Measurements from ENCODE around the gene UNC13D. TPM values are rescaled to one million over a fixed set of nuclear protein-coding genes. Genes with fewer than 3 reads are reported as not detected.

The UNC13D gene
- total and polyA plus RNA-seq, 2 of the 4 experiments (the other 2 are of a cell fraction), result under 0.01 to 0.31 TPM

DNA sequence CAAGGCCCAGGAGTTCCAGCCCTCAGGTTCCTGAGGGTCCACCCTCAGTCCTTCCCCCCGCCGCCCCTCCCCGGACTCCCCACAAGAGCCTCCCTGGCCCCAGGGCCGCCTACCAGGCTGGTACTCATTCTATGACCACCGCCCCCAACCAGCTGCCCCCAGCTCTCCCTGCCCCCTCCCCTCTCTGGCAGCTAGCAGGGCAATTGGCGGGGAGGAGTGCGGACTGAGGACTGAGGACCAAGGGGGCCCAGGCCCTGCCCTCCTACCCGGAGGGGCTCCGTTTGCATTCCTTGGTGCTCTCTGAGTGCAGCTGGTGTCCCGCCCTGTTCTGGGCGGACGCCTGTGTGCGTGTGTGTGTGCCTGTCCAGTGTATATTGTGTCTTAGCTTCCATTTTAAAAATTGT is 19.1 kb downstream of the UNC13D start:
- no peak overlapping the region for H4K5ac ChIP-seq (ENCODE audit: low read depth, low read length)
- intact Hi-C loops (cut with micrococcal nuclease) (loop anchor here (5.0 kb wide), 1 partner anchor 43 kb away; the partner anchor contains the start of gene UNK), in situ Hi-C loops (cut with MboI; ENCODE audit: low sequenced_read_pairs) (no loop called here), dilution Hi-C loops (cut with HindIII; ENCODE audit: low sequenced_read_pairs, unreplicated experiment) (no loop called here)
- peaks cover 39% of the 10 kb centered on the region for H3K36me3 ChIP-seq (ENCODE audit: control insufficient read depth, insufficient read depth, low read length)
- H3K4me1 ChIP-seq (ENCODE audit: control insufficient read depth, insufficient read depth, low read length), result no peaks in the 10 kb centered on the region; the same call in 1 of the 2 replicates
- H2AK9ac ChIP-seq (replicated peaks; ENCODE audit: low read depth, low read length, poor library complexity), result no peak overlapping the region
- H2AFZ ChIP-seq (replicated peaks; ENCODE audit: low read length, poor library complexity), result no peak overlapping the region
- no peak overlapping the region for H2BK120ac ChIP-seq (ENCODE audit: low read depth, low read length)
- H4K91ac ChIP-seq (ENCODE audit: insufficient read depth, low read depth, low read length), result no peak overlapping the region
- no TSS peak for BruUV-seq (replicated peaks)
- no peak overlapping the region for H2AK5ac ChIP-seq (ENCODE audit: low read depth, low read length)
- H3K79me1 ChIP-seq (ENCODE audit: low read depth in 1 of 2, low read length in 2 of 2), result no peaks in the 10 kb centered on the region
- no peak overlapping the region for H3K18ac ChIP-seq (ENCODE audit: low read depth, low read length)
- H3K4me2 ChIP-seq (ENCODE audit: low read depth, low read length), result no peak overlapping the region
- no peak overlapping the region for H3K23ac ChIP-seq (ENCODE audit: low read depth, low read length)
- WGBS, 2 experiments (ENCODE audit: extremely low coverage in 2 of 2, insufficient read length in 1 of 2), result no CpG with 5 or more reads among the region's 13 CpGs
- H3K56ac ChIP-seq (ENCODE audit: extremely low read depth, insufficient read depth, low read length), result no peak overlapping the region
- H4K20me1 ChIP-seq (ENCODE audit: insufficient read depth, low read length), result no peaks in the 10 kb centered on the region
- H2BK5ac ChIP-seq (ENCODE audit: low read depth, low read length, poor library complexity, severe bottlenecking), result no peak overlapping the region
- H3K4me3 ChIP-seq (ENCODE audit: insufficient read depth, low read depth, low read length), result no peak overlapping the region
- H3K9me3 ChIP-seq (ENCODE audit: control insufficient read depth, insufficient read depth, low read length), result no peaks in the 10 kb centered on the region
- H2BK20ac ChIP-seq (ENCODE audit: low read depth, low read length), result no peak overlapping the region
- H2BK15ac ChIP-seq (ENCODE audit: low read depth, low read length), result no peak overlapping the region
- no peak overlapping the region for H3K27ac ChIP-seq (ENCODE audit: insufficient read depth, low read length)
- H4K8ac ChIP-seq (ENCODE audit: low read depth in 2 of 2, low read length in 2 of 2), result no peak overlapping the region
- no peaks in the 10 kb centered on the region for H3K27me3 ChIP-seq (ENCODE audit: control insufficient read depth, insufficient read depth, low read length)
- CTCF ChIA-PET, result no interaction called here
- no peak overlapping the region for H3K14ac ChIP-seq (replicated peaks; ENCODE audit: low read depth, low read length)
- H3K9me1 ChIP-seq (ENCODE audit: insufficient read depth, low read length), result no peaks in the 10 kb centered on the region
- H3K4ac ChIP-seq (ENCODE audit: low read depth, low read length), result no peak overlapping the region
- TF ChIP-seq, protein P1, sequence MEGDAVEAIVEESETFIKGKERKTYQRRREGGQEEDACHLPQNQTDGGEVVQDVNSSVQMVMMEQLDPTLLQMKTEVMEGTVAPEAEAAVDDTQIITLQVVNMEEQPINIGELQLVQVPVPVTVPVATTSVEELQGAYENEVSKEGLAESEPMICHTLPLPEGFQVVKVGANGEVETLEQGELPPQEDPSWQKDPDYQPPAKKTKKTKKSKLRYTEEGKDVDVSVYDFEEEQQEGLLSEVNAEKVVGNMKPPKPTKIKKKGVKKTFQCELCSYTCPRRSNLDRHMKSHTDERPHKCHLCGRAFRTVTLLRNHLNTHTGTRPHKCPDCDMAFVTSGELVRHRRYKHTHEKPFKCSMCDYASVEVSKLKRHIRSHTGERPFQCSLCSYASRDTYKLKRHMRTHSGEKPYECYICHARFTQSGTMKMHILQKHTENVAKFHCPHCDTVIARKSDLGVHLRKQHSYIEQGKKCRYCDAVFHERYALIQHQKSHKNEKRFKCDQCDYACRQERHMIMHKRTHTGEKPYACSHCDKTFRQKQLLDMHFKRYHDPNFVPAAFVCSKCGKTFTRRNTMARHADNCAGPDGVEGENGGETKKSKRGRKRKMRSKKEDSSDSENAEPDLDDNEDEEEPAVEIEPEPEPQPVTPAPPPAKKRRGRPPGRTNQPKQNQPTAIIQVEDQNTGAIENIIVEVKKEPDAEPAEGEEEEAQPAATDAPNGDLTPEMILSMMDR (conservative IDR thresholded peaks at IDR 0.05; ENCODE audit: low read depth, low read length), result no peak
- TF ChIP-seq, protein P2, sequence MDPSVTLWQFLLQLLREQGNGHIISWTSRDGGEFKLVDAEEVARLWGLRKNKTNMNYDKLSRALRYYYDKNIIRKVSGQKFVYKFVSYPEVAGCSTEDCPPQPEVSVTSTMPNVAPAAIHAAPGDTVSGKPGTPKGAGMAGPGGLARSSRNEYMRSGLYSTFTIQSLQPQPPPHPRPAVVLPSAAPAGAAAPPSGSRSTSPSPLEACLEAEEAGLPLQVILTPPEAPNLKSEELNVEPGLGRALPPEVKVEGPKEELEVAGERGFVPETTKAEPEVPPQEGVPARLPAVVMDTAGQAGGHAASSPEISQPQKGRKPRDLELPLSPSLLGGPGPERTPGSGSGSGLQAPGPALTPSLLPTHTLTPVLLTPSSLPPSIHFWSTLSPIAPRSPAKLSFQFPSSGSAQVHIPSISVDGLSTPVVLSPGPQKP (IDR thresholded peaks at IDR 0.05; ENCODE audit: borderline replicate concordance, low read depth, low read length), result no peak
- TF ChIP-seq RAD21 (IDR thresholded peaks at IDR 0.05; ENCODE audit: low read length), result no peak
- no peak for TF ChIP-seq SMC3 (IDR thresholded peaks at IDR 0.05; ENCODE audit: low read depth, low read length)
- TF ChIP-seq BHLHE40 (IDR thresholded peaks at IDR 0.05; ENCODE audit: low read depth, low read length), result no peak
- TF ChIP-seq POLR2A (IDR thresholded peaks at IDR 0.05; ENCODE audit: low read depth, low read length), result no peak
- DNase-seq (no peak), ATAC-seq (ENCODE audit: low read depth) (no peak)
- H3K9ac ChIP-seq (ENCODE audit: low read depth, low read length), result no peak overlapping the region
- POLR2A ChIA-PET (ENCODE audit: unreplicated experiment), result no interaction called here

All from IMR-90 (cell line).